OCI-LY1 (cell line): ENCODE measurements around the gene PCK2.

Experiments used
- H2AFZ ChIP-seq: fragments of 200-600 bp; sonication (generic), shearing (Covaris generic); 2 replicates; pipeline ENCODE4 v1.6.0; 2014; ENCODE audit warnings: antibody characterized with exemption, mild to moderate bottlenecking, low read length
- H3F3A ChIP-seq: fragments of 200-600 bp; sonication (generic), shearing (Covaris generic); 2 replicates; pipeline ENCODE4 v1.6.0; 2014; ENCODE audit warnings: mild to moderate bottlenecking, antibody characterized with exemption, low read length, moderate library complexity; ENCODE audit not compliant: insufficient read depth
- H3K27ac ChIP-seq: fragments of 200-600 bp; sonication (generic); 2 replicates; pipeline ENCODE4 v1.5.1; 2014; ENCODE audit warnings: low read length, mixed run types, mild to moderate bottlenecking, low read depth; ENCODE audit not compliant: poor library complexity, severe bottlenecking
- H3K27me3 ChIP-seq: fragments of 200-600 bp; sonication (generic); 2 replicates; pipeline ENCODE4 v1.6.0; 2014; ENCODE audit warnings: antibody characterized with exemption, mild to moderate bottlenecking, low read length, moderate library complexity; ENCODE audit not compliant: insufficient read depth
- H3K36me3 ChIP-seq: fragments of 200-600 bp; sonication (generic); 2 replicates; pipeline ENCODE4 v1.6.1; 2014; ENCODE audit warnings: mild to moderate bottlenecking, antibody characterized with exemption, low read length, moderate library complexity, mixed read lengths; ENCODE audit not compliant: insufficient read depth
- H3K4me1 ChIP-seq: fragments of 200-600 bp; sonication (generic); 2 replicates; pipeline ENCODE4 v1.5.1; 2014; ENCODE audit warnings: mild to moderate bottlenecking, low read length, moderate library complexity; ENCODE audit not compliant: insufficient read depth, severe bottlenecking
- H3K4me2 ChIP-seq: fragments of 200-600 bp; sonication (generic), shearing (Covaris generic); 2 replicates; pipeline ENCODE4 v1.6.1; 2014; ENCODE audit warnings: low read length
- H3K4me3 ChIP-seq: fragments of 200-600 bp; sonication (generic); 2 replicates; pipeline ENCODE4 v1.5.1; 2014; ENCODE audit warnings: low read length, low read depth, mild to moderate bottlenecking, mixed read lengths; ENCODE audit not compliant: poor library complexity, severe bottlenecking
- H3K79me2 ChIP-seq: fragments of 200-600 bp; shearing (Covaris generic); 2 replicates; pipeline ENCODE4 v1.6.1; 2016; ENCODE audit warnings: mixed run types, low read length, mixed read lengths; ENCODE audit not compliant: insufficient read depth
- H3K9ac ChIP-seq: fragments of 200-600 bp; sonication (generic), shearing (Covaris generic); 2 replicates; pipeline ENCODE4 v1.6.1; 2014; ENCODE audit warnings: mild to moderate bottlenecking, low read length, mixed read lengths
- H3K9me2 ChIP-seq: fragments of 200-600 bp; sonication (generic), shearing (Covaris generic); 2 replicates; pipeline ENCODE4 v1.6.1; 2014; ENCODE audit warnings: low read depth, mild to moderate bottlenecking, low read length, mixed read lengths
- H3K9me3 ChIP-seq: fragments of 200-600 bp; shearing (Covaris generic); 2 replicates; pipeline ENCODE4 v1.6.1; 2014; ENCODE audit warnings: low read length, mixed read lengths
- H4K20me1 ChIP-seq: fragments of 200-600 bp; sonication (generic), shearing (Covaris generic); 2 replicates; pipeline ENCODE4 v1.6.0; 2016; ENCODE audit warnings: mild to moderate bottlenecking, low read length; ENCODE audit not compliant: insufficient read depth
- EZH2 ChIP-seq: fragments of 200-600 bp; sonication (generic), shearing (Covaris generic); IDR thresholded peaks from 2 replicates; pipeline ENCODE4 v1.8.0; 2017; ENCODE audit warnings: borderline replicate concordance, mixed run types, mild to moderate bottlenecking, antibody characterized with exemption, low read length, moderate library complexity, mixed read lengths
- TF ChIP-seq, protein P1 (sequence below): fragments of 200-600 bp; sonication (generic), shearing (Covaris generic); IDR thresholded peaks from 2 replicates; pipeline ENCODE4 v1.5.1; 2017; ENCODE audit warnings: mild to moderate bottlenecking, antibody characterized with exemption, low read length, moderate library complexity, mixed read lengths

The PCK2 gene

DNA sequence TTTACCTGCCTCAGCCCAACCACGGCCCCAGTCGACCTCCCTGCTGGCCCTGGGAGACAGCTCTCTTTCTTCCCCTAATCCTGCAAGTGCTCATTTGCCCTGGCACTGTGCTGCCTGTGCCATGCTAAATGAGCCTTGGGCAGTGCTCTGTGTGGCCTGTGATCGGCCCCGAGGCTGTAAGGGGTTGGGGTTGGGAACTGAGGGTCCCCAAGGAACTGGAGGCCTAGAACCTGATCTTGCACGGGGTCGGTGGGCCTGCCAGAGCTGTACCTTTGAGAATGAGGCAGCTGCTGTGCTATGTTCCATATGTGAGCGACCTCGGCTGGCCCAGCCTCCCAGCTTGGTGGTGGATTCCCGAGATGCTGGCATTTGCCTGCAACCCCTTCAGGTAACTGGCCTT lies 56.0 kb downstream of the PCK2 start:
- H3K27ac ChIP-seq, result no peak overlapping the region
- no peak overlapping the region for H3K4me3 ChIP-seq
- H3F3A ChIP-seq, result no peaks in the 10 kb centered on the region
- H3K4me1 ChIP-seq, result peaks cover 21% of the 10 kb centered on the region
- no peak overlapping the region for H2AFZ ChIP-seq
- H3K9ac ChIP-seq, result no peak overlapping the region
- no peaks in the 10 kb centered on the region for H4K20me1 ChIP-seq
- H3K9me3 ChIP-seq, result no peaks in the 10 kb centered on the region
- H3K9me2 ChIP-seq, result no peaks in the 10 kb centered on the region
- H3K36me3 ChIP-seq, result peaks cover 49% of the 10 kb centered on the region
- no peak overlapping the region for H3K4me2 ChIP-seq
- peaks cover 6% of the 10 kb centered on the region; the same call in 1 of the 2 replicates for H3K79me2 ChIP-seq
- no peaks in the 10 kb centered on the region for H3K27me3 ChIP-seq
- no peak for TF ChIP-seq EZH2
- TF ChIP-seq, protein P1, sequence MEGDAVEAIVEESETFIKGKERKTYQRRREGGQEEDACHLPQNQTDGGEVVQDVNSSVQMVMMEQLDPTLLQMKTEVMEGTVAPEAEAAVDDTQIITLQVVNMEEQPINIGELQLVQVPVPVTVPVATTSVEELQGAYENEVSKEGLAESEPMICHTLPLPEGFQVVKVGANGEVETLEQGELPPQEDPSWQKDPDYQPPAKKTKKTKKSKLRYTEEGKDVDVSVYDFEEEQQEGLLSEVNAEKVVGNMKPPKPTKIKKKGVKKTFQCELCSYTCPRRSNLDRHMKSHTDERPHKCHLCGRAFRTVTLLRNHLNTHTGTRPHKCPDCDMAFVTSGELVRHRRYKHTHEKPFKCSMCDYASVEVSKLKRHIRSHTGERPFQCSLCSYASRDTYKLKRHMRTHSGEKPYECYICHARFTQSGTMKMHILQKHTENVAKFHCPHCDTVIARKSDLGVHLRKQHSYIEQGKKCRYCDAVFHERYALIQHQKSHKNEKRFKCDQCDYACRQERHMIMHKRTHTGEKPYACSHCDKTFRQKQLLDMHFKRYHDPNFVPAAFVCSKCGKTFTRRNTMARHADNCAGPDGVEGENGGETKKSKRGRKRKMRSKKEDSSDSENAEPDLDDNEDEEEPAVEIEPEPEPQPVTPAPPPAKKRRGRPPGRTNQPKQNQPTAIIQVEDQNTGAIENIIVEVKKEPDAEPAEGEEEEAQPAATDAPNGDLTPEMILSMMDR, result no peak

DNA sequence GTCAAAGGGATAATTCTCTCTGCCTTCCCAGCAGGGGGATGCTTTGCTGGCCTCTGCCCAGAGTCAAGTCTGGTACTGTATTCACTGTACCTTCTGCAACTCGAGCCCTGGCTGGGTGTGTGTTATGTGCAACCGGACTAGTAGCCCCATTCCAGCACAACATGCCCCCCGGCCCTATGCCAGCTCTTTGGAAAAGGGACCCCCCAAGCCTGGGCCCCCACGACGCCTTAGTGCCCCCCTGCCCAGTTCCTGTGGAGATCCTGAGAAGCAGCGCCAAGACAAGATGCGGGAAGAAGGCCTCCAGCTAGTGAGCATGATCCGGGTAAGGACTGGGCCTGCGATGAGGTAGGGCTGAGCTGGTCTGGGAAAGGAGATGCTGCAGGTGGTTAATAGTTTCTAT lies 56.5 kb downstream of the PCK2 start:
- H3K4me2 ChIP-seq, result no peak overlapping the region
- no peak overlapping the region for H2AFZ ChIP-seq
- H3F3A ChIP-seq, result no peaks in the 10 kb centered on the region
- H3K36me3 ChIP-seq, result peaks cover 51% of the 10 kb centered on the region
- no peaks in the 10 kb centered on the region for H3K27me3 ChIP-seq
- peaks cover 4% of the 10 kb centered on the region; the same call in 1 of the 2 replicates for H3K79me2 ChIP-seq
- H3K4me3 ChIP-seq, result no peak overlapping the region
- H4K20me1 ChIP-seq, result no peaks in the 10 kb centered on the region
- H3K4me1 ChIP-seq, result peaks cover 17% of the 10 kb centered on the region
- H3K27ac ChIP-seq, result no peak overlapping the region
- H3K9ac ChIP-seq, result no peak overlapping the region
- no peak for TF ChIP-seq EZH2
- TF ChIP-seq, protein P1, result no peak
- no peaks in the 10 kb centered on the region for H3K9me2 ChIP-seq
- H3K9me3 ChIP-seq, result no peaks in the 10 kb centered on the region

DNA sequence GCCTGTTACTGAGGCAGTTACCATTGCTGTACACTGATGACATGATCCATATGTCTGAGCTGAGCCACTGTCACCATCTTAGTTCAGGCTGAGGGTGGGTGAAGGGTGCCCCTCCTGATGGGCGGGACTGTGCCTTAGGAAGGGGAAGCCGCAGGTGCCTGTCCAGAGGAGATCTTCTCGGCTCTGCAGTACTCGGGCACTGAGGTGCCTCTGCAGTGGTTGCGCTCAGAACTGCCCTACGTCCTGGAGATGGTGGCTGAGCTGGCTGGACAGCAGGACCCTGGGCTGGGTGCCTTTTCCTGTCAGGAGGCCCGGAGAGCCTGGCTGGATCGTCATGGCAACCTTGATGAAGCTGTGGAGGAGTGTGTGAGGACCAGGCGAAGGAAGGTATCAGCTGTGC lies 56.9 kb downstream of the PCK2 start:
- Histone ChIP-seq H3K79me2 (no peaks in the 10 kb centered on the region; the same call in 1 of the 2 replicates), H3F3A (no peaks in the 10 kb centered on the region), H3K27ac (no peak overlapping the region), H3K4me2 (no peak overlapping the region), H3K9ac (no peak overlapping the region), H3K4me1 (peaks cover 12% of the 10 kb centered on the region), H4K20me1 (no peaks in the 10 kb centered on the region), H3K9me2 (no peaks in the 10 kb centered on the region), H2AFZ (no peak overlapping the region), H3K36me3 (peaks cover 53% of the 10 kb centered on the region), H3K4me3 (no peak overlapping the region), H3K27me3 (no peaks in the 10 kb centered on the region), H3K9me3 (no peaks in the 10 kb centered on the region)
- TF ChIP-seq, protein P1, result no peak
- TF ChIP-seq EZH2, result no peak
